HG03103 (cell line): ENCODE results near the gene UBE2G2.

Experiments
- ATAC-seq: cut with Tn5 transposase; IDR thresholded peaks from one replicate; pipeline ENCODE4 v1.9.1; 2021; ENCODE audit warnings: low read depth; ENCODE audit not compliant: unreplicated experiment

UBE2G2 gene

GRCh38 chr21:44801468-44802395 is at the start of gene UBE2G2:
UBE2G2 (minus strand) TSS chr21:44801820; CDS start chr21:44801748, 72 bp downstream.
- peak; percentile 69 for ATAC-seq

- ATAC-seq: no peak
Measured at GRCh38 chr21:44850905-44851657, 49.5 kb upstream of the UBE2G2 start.

- ATAC-seq: no peak
Measured at GRCh38 chr21:44850208-44850800, 48.7 kb upstream of the UBE2G2 start.

- ATAC-seq: no peak
Measured at GRCh38 chr21:44849616-44850130, 48.1 kb upstream of the UBE2G2 start.

GRCh38 chr21:44848821-44849521 is 47.4 kb upstream of the UBE2G2 start:
- ATAC-seq: no peak

- no peak for ATAC-seq
Measured at GRCh38 chr21:44847261-44848056, 45.8 kb upstream of the UBE2G2 start.

- no peak for ATAC-seq
Measured at GRCh38 chr21:44846485-44847260, 45.1 kb upstream of the UBE2G2 start.

GRCh38 chr21:44846224-44846484 is 44.5 kb upstream of the UBE2G2 start:
- ATAC-seq: no peak

- peak; percentile 49 for ATAC-seq
Measured at GRCh38 chr21:44845418-44846223, 44.0 kb upstream of the UBE2G2 start.

- no peak for ATAC-seq
Measured at GRCh38 chr21:44844256-44844655, 42.6 kb upstream of the UBE2G2 start.

GRCh38 chr21:44842721-44843445 is 41.3 kb upstream of the UBE2G2 start:
- no peak for ATAC-seq

- ATAC-seq: no peak
Measured at GRCh38 chr21:44842087-44842486, 40.5 kb upstream of the UBE2G2 start.

GRCh38 chr21:44840771-44841170 is 39.2 kb upstream of the UBE2G2 start:
- no peak for ATAC-seq

GRCh38 chr21:44838951-44839350 is 37.3 kb upstream of the UBE2G2 start:
- ATAC-seq: no peak

GRCh38 chr21:44838039-44838895 is 36.6 kb upstream of the UBE2G2 start:
- ATAC-seq: no peak

GRCh38 chr21:44837537-44837936 is 35.9 kb upstream of the UBE2G2 start:
- ATAC-seq: no peak
